GM12865 (cell line): ENCODE measurements around the gene FRMD1.

Experiments used
- DNase-seq: peaks from one replicate; pipeline ENCODE4 v3.0.0; 2010; ENCODE audit warnings: low read depth
- H3K4me3 ChIP-seq: 2 replicates; pipeline ENCODE4 v1.5.1; 2011; ENCODE audit warnings: mild to moderate bottlenecking, low read depth, low read length, control low read depth
- TF ChIP-seq, protein P1 (sequence below): IDR thresholded peaks from 2 replicates; pipeline ENCODE4 v1.5.1; 2011; ENCODE audit warnings: low read length, control low read depth, low read depth, inconsistent platforms; ENCODE audit not compliant: insufficient read depth; ENCODE audit errors: missing control alignments

Gene FRMD1

DNA sequence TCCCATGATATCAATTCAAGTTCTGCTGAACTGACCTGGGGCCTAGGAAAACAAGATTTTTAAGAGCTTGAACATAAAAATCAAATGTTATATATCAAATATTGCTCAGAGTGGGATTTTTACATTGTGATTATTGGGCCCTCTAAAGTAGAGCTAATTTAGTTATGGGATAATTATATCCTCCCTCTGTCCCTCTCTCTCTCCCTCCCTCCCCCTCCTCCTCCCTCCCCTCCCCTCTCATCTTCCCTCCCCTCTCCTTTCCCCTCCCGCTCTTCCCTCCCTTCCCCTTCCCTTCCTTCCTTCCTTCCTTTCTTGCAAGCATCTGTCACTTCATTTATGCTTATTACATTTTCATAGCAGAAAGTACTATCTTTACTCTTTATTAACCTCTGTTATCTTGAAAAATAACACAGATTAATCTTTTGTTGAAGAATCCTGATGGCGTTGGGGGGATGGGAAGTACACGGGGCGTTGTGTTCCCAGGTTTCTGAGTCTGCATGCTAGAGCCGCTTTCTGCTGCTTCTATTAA lies 48.7 kb downstream of the FRMD1 start:
- TF ChIP-seq, protein P1, sequence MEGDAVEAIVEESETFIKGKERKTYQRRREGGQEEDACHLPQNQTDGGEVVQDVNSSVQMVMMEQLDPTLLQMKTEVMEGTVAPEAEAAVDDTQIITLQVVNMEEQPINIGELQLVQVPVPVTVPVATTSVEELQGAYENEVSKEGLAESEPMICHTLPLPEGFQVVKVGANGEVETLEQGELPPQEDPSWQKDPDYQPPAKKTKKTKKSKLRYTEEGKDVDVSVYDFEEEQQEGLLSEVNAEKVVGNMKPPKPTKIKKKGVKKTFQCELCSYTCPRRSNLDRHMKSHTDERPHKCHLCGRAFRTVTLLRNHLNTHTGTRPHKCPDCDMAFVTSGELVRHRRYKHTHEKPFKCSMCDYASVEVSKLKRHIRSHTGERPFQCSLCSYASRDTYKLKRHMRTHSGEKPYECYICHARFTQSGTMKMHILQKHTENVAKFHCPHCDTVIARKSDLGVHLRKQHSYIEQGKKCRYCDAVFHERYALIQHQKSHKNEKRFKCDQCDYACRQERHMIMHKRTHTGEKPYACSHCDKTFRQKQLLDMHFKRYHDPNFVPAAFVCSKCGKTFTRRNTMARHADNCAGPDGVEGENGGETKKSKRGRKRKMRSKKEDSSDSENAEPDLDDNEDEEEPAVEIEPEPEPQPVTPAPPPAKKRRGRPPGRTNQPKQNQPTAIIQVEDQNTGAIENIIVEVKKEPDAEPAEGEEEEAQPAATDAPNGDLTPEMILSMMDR = no peak
- no peak for DNase-seq
- no peak overlapping the region for H3K4me3 ChIP-seq

DNA sequence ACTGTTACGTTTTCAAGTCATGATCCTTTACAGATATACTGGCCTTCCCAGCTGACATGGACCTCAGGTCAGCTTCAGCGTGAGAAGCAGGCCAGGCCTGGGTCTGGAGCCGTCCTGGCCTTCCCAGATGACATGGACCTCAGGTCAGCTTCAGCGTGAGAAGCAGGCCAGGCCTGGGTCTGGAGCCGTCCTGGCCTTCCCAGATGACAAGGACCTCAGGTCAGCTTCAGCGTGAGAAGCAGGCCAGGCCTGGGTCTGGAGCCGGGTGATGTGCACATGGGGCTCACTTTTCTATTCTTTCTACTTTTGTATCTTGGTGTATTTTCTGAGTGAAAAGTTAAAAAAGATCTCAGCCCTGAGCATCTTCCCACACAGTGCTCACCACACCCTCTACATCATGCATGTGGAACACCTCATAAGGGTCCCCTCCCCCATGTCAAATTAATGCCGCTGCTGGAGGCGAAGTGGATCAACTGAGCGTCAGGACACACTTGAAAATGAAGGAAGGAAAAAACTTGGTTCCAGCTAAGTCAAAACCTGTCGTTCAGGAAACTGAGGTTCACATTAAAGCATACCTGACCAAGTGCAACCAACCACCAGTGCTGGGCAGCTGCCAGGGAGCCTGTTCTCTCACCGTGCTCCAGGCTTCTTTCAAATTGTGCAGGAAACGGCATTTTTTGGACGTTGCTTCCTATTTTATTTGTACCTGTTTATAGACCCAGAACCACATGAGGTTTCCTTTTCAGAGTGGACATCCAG lies 49.4 kb downstream of the FRMD1 start:
- no peak for DNase-seq
- TF ChIP-seq, protein P1 = no peak
- no peak overlapping the region for H3K4me3 ChIP-seq

DNA sequence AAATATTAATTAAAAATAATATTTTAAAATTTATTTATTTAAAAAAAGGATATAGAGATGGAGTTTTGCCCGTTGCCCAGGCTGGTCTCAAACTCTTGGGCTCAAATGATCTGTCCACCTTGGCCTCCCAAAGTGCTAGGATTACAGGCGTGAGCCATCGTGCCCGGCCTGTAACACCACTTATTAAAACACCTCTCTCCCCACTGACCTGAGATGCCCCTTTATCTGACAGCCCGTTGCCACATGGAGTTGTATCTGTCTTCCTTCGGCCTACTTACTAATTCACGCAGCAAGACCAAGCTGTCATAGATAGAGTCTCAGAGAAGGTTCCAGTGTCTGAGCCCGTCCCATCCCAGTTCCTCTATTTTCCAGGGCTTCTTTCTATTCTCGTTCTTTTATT lies 50.8 kb downstream of the FRMD1 start:
- no peak overlapping the region for H3K4me3 ChIP-seq
- TF ChIP-seq, protein P1 = no peak
- no peak for DNase-seq

DNA sequence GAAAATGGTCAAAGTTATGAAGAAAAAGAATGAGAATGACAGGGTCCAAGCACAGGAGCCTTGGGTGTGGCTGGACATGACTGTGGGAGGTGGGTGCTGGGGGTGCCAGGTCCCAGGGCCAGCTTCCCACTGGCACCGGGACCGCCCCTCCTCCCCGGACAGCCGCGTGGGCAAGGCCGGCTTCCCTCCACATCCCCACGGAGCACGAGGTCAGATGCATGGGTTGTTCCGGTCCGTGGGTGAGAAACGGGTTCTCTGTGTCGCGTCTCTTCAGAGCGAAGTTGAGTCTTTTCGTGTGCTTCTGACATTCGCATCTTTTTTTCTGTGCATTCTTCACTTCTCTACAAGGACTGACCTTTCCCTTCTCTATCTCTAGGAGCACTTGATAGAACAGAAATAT lies 51.5 kb downstream of the FRMD1 start:
- TF ChIP-seq, protein P1 = no peak
- no peak overlapping the region for H3K4me3 ChIP-seq
- no peak for DNase-seq

DNA sequence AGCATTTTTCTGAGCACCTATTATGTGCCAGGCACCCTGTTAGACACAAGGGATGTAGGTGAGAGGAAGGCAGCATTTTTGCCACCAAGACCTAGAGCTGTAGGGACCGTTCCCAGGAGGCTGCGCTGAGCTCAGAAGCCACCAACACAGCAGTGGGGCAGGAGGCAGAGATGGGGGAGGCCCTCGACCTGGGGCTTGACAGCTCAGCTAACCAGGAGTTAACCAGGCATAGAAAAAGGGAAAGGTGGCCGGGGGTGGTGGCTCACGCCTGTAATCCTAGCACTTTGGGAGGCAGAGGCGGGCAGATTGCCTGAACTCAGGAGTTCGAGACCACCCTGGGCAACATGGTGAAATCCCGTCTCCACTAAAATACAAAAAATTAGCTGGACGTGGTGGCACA lies 52.1 kb downstream of the FRMD1 start:
- TF ChIP-seq, protein P1 = no peak
- no peak for DNase-seq
- H3K4me3 ChIP-seq = no peak overlapping the region

DNA sequence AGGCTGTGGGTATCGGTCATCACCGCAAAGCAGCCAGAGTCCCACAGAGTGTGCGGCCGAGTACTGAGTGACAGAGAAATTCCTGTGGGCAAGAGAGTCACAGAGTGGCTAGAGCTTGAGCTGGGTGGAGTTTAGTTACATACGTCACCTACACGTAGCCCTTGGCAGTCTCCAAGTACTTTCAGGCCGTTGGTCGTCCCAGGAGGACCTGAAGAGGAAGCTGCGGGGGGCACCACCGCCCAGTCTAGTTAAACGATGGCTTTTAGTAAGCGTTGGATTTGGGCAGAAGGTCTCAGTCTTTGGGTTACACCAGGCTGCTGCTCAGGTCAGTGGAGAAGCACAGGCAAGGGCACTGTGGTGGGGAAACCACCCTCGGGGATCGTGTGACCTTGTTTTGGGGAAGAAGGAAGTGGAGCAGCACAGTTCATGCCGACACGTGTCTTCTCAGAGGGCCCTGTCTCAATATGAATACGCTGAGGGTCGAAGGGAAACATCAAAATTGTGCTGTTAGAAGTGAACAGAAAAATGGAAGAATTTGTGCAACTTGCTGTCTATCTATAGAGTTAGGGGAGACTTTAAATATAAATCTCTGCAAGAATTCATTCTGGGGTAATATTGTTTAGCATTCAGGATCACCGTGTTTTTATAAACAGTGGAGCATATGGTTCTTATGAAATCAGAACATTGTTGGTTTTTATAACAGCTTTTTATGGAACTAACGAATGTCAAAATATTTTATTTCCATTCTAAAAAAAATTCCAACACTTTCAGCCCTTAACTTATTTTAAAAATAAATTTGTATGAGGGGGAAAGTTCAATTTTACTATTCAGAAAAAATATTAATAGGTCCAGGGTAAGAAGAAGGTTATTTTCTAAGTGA lies 52.9 kb downstream of the FRMD1 start:
- no peak for DNase-seq
- H3K4me3 ChIP-seq = no peak overlapping the region
- TF ChIP-seq, protein P1 = no peak
